H1 (cell line): Measurements from ENCODE around the gene NAV2. TPM values are rescaled to one million over a fixed set of nuclear protein-coding genes. Genes with fewer than 3 reads are reported as not detected.

Experiments used
- CTCF ChIA-PET: fragments of 300-600 bp; sonication (Branson Sonifier 250); formaldehyde crosslinking; loops from one replicate; lab custom pipeline; 2021; ENCODE audit not compliant: partially characterized antibody; lab: Charles Lee
- POLR2A ChIA-PET: fragments of 300-600 bp; sonication (Branson Sonifier 250); formaldehyde crosslinking; loops from one replicate; lab custom pipeline; 2021; ENCODE audit warnings: inconsistent platforms; ENCODE audit not compliant: partially characterized antibody; lab: Charles Lee
- DNase-seq, 2 experiments: peaks; one replicate each; pipeline versions ENCODE4 v3.0.0 to v3.0.0-alpha.2; 2010 to 2022; ENCODE audit warnings: low spot score in 2 of 2, low read depth in 1 of 2, mixed read lengths in 1 of 2
- FAIRE-seq: peaks from 2 replicates; lab custom pipeline; 2011; peaks lifted over from hg19 to GRCh38; lab: Jason Lieb, UNC
- H2AFZ ChIP-seq: 2 replicates; pipeline ENCODE4 v1.8.1; 2012; ENCODE audit warnings: low read length, inconsistent platforms
- H2AK5ac ChIP-seq: 2 replicates; pipeline ENCODE4 v1.6.1; 2013; ENCODE audit warnings: low read depth, low read length
- H2BK120ac ChIP-seq: replicated peaks from 2 replicates; pipeline ENCODE3; 2013; ENCODE audit warnings: low read depth, low read length, inconsistent platforms
- H2BK12ac ChIP-seq: 2 replicates; pipeline ENCODE4 v1.6.1; 2013; ENCODE audit warnings: low read depth, low read length
- H2BK15ac ChIP-seq: 2 replicates; pipeline ENCODE4 v1.6.1; 2013; ENCODE audit warnings: low read length
- H2BK20ac ChIP-seq: 2 replicates; pipeline ENCODE4 v1.6.1; 2013; ENCODE audit warnings: low read length
- H2BK5ac ChIP-seq: 2 replicates; pipeline ENCODE4 v1.6.1; 2013; ENCODE audit warnings: low read depth, low read length
- H3K14ac ChIP-seq: 2 replicates; pipeline ENCODE4 v1.6.1; 2013; ENCODE audit warnings: inconsistent platforms; ENCODE audit not compliant: insufficient read length
- H3K18ac ChIP-seq: 2 replicates; pipeline ENCODE4 v1.6.1; 2013; ENCODE audit warnings: low read length; ENCODE audit errors: extremely low read depth
- H3K23ac ChIP-seq: 2 replicates; pipeline ENCODE4 v1.6.1; 2013; ENCODE audit warnings: inconsistent platforms; ENCODE audit not compliant: insufficient read length
- H3K23me2 ChIP-seq: 2 replicates; pipeline ENCODE4 v1.6.1; 2013; ENCODE audit warnings: low read depth, low read length
- H3K27ac ChIP-seq: 2 replicates; pipeline ENCODE4 v1.6.1; 2011; ENCODE audit warnings: low read depth, low read length, inconsistent platforms
- H3K27me3 ChIP-seq, 4 experiments: replicated peaks in 1 of 4; 1 replicate in 1 of 4; 2 replicates in 3 of 4; pipeline versions ENCODE4 v1.6.1 to v1.8.1; 2011 to 2013; ENCODE audit warnings: low read length in 3 of 4, mild to moderate bottlenecking in 3 of 4, inconsistent platforms in 2 of 4, mixed read lengths in 2 of 4, moderate library complexity in 1 of 4; ENCODE audit not compliant: control insufficient read depth in 3 of 4, insufficient read depth in 3 of 4; ENCODE audit errors: extremely low read depth in 1 of 4
- H3K36me3 ChIP-seq, 4 experiments: 2 replicates each; pipeline versions ENCODE4 v1.6.1 to v1.8.1; 2011 to 2013; ENCODE audit warnings: mild to moderate bottlenecking in 4 of 4, low read length in 3 of 4, moderate library complexity in 2 of 4, control low read depth in 1 of 4, inconsistent platforms in 1 of 4; ENCODE audit not compliant: insufficient read depth in 4 of 4, control insufficient read depth in 2 of 4
- H3K4ac ChIP-seq: replicated peaks from 2 replicates; pipeline ENCODE3; 2013; ENCODE audit warnings: low read length, low read depth, mixed read lengths, inconsistent platforms; ENCODE audit not compliant: insufficient read length
- H3K4me1 ChIP-seq, 4 experiments: replicated peaks in 1 of 4; 1 replicate in 1 of 4; 2 replicates in 3 of 4; pipeline versions ENCODE4 v1.6.1 to v1.8.1; 2011 to 2013; ENCODE audit warnings: low read length in 3 of 4, inconsistent platforms in 2 of 4, mixed read lengths in 1 of 4; ENCODE audit not compliant: insufficient read depth in 4 of 4, control insufficient read depth in 3 of 4
- H3K4me2 ChIP-seq, 2 experiments: 2 replicates each; pipeline versions ENCODE4 v1.6.1 to v1.8.1; 2011 to 2013; ENCODE audit warnings: low read depth in 2 of 2, low read length in 2 of 2, control low read depth in 1 of 2, inconsistent platforms in 1 of 2, mild to moderate bottlenecking in 1 of 2; ENCODE audit not compliant: insufficient read depth in 1 of 2
- H3K4me3 ChIP-seq, 4 experiments: fragments of 200-600, 300-600 bp in 1 of 4; sonication (generic), shearing (Covaris generic), sonication (Bioruptor Twin) in 1 of 4; 2 replicates each; pipeline versions ENCODE4 v1.5.1 to v1.8.1; 2011 to 2016; ENCODE audit warnings: low read length in 4 of 4, low read depth in 3 of 4, control low read depth in 2 of 4, inconsistent platforms in 2 of 4, mild to moderate bottlenecking in 2 of 4, mixed read lengths in 1 of 4, moderate library complexity in 1 of 4; ENCODE audit not compliant: insufficient read depth in 2 of 4; ENCODE audit errors: extremely low read depth in 1 of 4
- H3K56ac ChIP-seq: replicated peaks from 2 replicates; pipeline ENCODE3; 2013; ENCODE audit warnings: low read depth, mild to moderate bottlenecking, mixed read lengths, low read length, inconsistent platforms; ENCODE audit not compliant: insufficient read length
- H3K79me1 ChIP-seq: 2 replicates; pipeline ENCODE4 v1.6.1; 2013; ENCODE audit warnings: low read depth, low read length, control low read depth
- H3K79me2 ChIP-seq, 2 experiments: 2 replicates each; pipeline versions ENCODE4 v1.6.1 to v1.8.1; 2012 to 2013; ENCODE audit warnings: low read length in 2 of 2, mild to moderate bottlenecking in 2 of 2, inconsistent platforms in 1 of 2; ENCODE audit not compliant: insufficient read depth in 2 of 2, control insufficient read depth in 1 of 2
- H3K9ac ChIP-seq, 4 experiments: replicated peaks in 1 of 4; 1 replicate in 1 of 4; 2 replicates in 3 of 4; pipeline versions ENCODE4 v1.6.1 to v1.8.1; 2011 to 2013; ENCODE audit warnings: low read depth in 3 of 4, low read length in 3 of 4, control low read depth in 2 of 4, mild to moderate bottlenecking in 2 of 4, moderate library complexity in 2 of 4, inconsistent platforms in 1 of 4; ENCODE audit errors: extremely low read depth in 1 of 4
- H3K9me3 ChIP-seq, 2 experiments: 2 replicates each; pipeline versions ENCODE4 v1.6.1 to v1.8.1; 2012 to 2013; ENCODE audit warnings: mild to moderate bottlenecking in 2 of 2, moderate library complexity in 2 of 2, control low read depth in 1 of 2, inconsistent platforms in 1 of 2, low read depth in 1 of 2, low read length in 1 of 2, mixed read lengths in 1 of 2; ENCODE audit not compliant: insufficient read depth in 2 of 2
- H4K20me1 ChIP-seq, 2 experiments: replicated peaks in 1 of 2; 2 replicates each; pipeline versions ENCODE3 to v1.8.1; 2011 to 2013; ENCODE audit warnings: inconsistent platforms in 2 of 2, low read length in 2 of 2, mild to moderate bottlenecking in 1 of 2; ENCODE audit not compliant: insufficient read depth in 2 of 2, control insufficient read depth in 1 of 2
- H4K5ac ChIP-seq: 2 replicates; pipeline ENCODE4 v1.6.1; 2013; ENCODE audit warnings: low read length, low read depth, mixed read lengths, inconsistent platforms; ENCODE audit not compliant: insufficient read length
- H4K8ac ChIP-seq: 2 replicates; pipeline ENCODE4 v1.8.0; 2013; ENCODE audit warnings: mild to moderate bottlenecking, moderate library complexity, low read length, inconsistent platforms; ENCODE audit not compliant: insufficient read depth; ENCODE audit errors: extremely low read depth
- H4K91ac ChIP-seq: replicated peaks from 2 replicates; pipeline ENCODE3; 2013; ENCODE audit warnings: low read length, mixed read lengths, inconsistent platforms; ENCODE audit not compliant: insufficient read length
- ASH2L ChIP-seq: fragments of 200-600, 300-600 bp; sonication (generic); IDR thresholded peaks from one replicate; pipeline ENCODE4 v1.7.1; 2017; ENCODE audit warnings: low read length
- BACH1 ChIP-seq: IDR thresholded peaks from 2 replicates; pipeline ENCODE4 v1.6.1; 2012; ENCODE audit warnings: low read length, improper control_type of control experiment
- CBX8 ChIP-seq: fragments of 300-800, 300-1000 bp; sonication (generic); IDR thresholded peaks from 2 replicates; pipeline ENCODE4 v1.7.1; 2016; ENCODE audit warnings: low read depth, low read length, borderline replicate concordance
- EZH2 ChIP-seq: fragments of 200-600 bp; sonication (generic); IDR thresholded peaks from 2 replicates; pipeline ENCODE4 v1.7.1; 2012; ENCODE audit warnings: low read depth, mild to moderate bottlenecking, moderate library complexity, low read length, inconsistent platforms; ENCODE audit not compliant: severe bottlenecking
- NRF1 ChIP-seq: IDR thresholded peaks from 2 replicates; pipeline ENCODE4 v1.6.1; 2011; ENCODE audit warnings: mild to moderate bottlenecking, low read depth, low read length, improper control_type of control experiment
- SP4 ChIP-seq: IDR thresholded peaks from 2 replicates; pipeline ENCODE4 v1.6.1; 2012; ENCODE audit warnings: low read length, inconsistent platforms
- SRF ChIP-seq: IDR thresholded peaks from 2 replicates; pipeline ENCODE4 v1.6.1; 2011; ENCODE audit warnings: mild to moderate bottlenecking, low read depth, low read length, moderate library complexity
- SUZ12 ChIP-seq: fragments of 200-600 bp; sonication (generic); IDR thresholded peaks from 2 replicates; pipeline ENCODE4 v1.6.1; 2012; ENCODE audit warnings: mild to moderate bottlenecking, inconsistent platforms, low read length, moderate library complexity, mixed read lengths
- TBP ChIP-seq: IDR thresholded peaks from 2 replicates; pipeline ENCODE4 v1.6.1; 2011; ENCODE audit warnings: low read depth, low read length, improper control_type of control experiment
- YY1 ChIP-seq: IDR thresholded peaks from 2 replicates; pipeline ENCODE4 v1.6.1; 2011; ENCODE audit warnings: low read depth, mild to moderate bottlenecking, low read length
- ZNF274 ChIP-seq: IDR thresholded peaks from 2 replicates; pipeline ENCODE4 v1.7.0; 2012; ENCODE audit warnings: low read length, borderline replicate concordance; ENCODE audit errors: extremely low read depth
- WGBS, 2 experiments: shearing (Covaris generic) in 1 of 2; methylation state at CpG; one replicate each; pipeline versions ENCODE4 v1.1.6 to v1.1.7; 2013 to 2015; ENCODE audit warnings: low lambda C conversion rate in 2 of 2, mixed read lengths in 2 of 2, inconsistent platforms in 1 of 2, low coverage in 1 of 2, missing lambda C conversion rate in 1 of 2; ENCODE audit not compliant: insufficient replicate concordance in 2 of 2, insufficient coverage in 1 of 2, insufficient read length in 1 of 2; ENCODE audit errors: extremely low coverage in 1 of 2, missing lambda C conversion rate in 1 of 2; 5-methylcytosine and 5-hydroxymethylcytosine counted together
- polyA plus RNA-seq, 7 experiments: library from polyadenylated mRNA; depleted of rRNA in 3 of 7; stranded (reverse) in 5 of 7; unstranded in 2 of 7; fragments of >200 nt in 5 of 7; fragments of 200-250 nt in 2 of 7; gene quantifications; 1 replicate in 5 of 7; 2 replicates in 1 of 7; 4 replicates in 1 of 7; pipeline versions ENCODE4 v1.2.1 to v1.2.3, GENCODE V29; 2011 to 2013; ENCODE audit warnings: missing spikeins in 2 of 7, mixed read lengths in 2 of 7
- total RNA-seq: library from RNA; stranded (reverse); fragmentation: NEBNext Ultra II Directional; extraction: Animal tissue kit (Norgen Biotek cat#: 25700); gene quantifications from 2 replicates; pipeline ENCODE4 v1.2.1, GENCODE V29; 2021
- TF ChIP-seq, protein P1 (sequence below): IDR thresholded peaks from 2 replicates; pipeline ENCODE4 v1.6.1; 2012; ENCODE audit warnings: low read length, inconsistent platforms

The NAV2 gene
- total and polyA plus RNA-seq, 2 of the 8 experiments (the other 6 are each of a cell fraction or from before 2014, with no cell fraction given) = 35.6 to 73.6 TPM

DNA sequence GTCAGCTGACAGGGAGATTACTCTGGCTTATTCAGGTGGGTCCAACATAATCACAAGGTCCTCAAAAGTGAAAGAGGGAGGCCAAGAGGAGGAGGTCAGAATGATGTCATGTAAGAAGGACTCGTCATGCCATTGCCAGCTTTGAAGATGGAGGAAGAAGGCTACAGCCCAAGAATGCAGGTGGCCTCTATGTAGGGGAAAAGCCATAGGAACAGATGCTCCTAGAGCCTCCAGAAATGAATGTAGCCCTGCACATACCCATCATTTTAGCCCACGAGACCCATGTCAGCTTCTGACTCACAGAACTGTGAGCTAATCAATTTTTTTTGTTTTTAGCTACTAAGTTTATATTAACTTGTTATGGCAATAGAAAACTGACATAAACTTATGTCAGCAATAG, 276.6 kb downstream of the NAV2 start:
- no peak overlapping the region for H3K4ac ChIP-seq
- H4K8ac ChIP-seq = no peak overlapping the region
- H4K91ac ChIP-seq = no peak overlapping the region
- H3K23me2 ChIP-seq = no peaks in the 10 kb centered on the region
- no peak overlapping the region for H3K4me2 ChIP-seq
- DNase-seq (no peak), FAIRE-seq (no peak)
- no peak overlapping the region for H3K18ac ChIP-seq
- H3K9ac ChIP-seq = no peak overlapping the region
- no peak overlapping the region for H2BK20ac ChIP-seq
- H4K20me1 ChIP-seq = peaks cover 0 to 1% of the 10 kb centered on the region in 2 experiments
- no peak overlapping the region for H4K5ac ChIP-seq
- H2BK120ac ChIP-seq = no peak overlapping the region
- CTCF ChIA-PET = interaction anchor here (1.0 to 1.4 kb wide), 7 partner anchors 10 to 176 kb away, joined by 3 to 5 read pairs (median 3); no protein-coding TSS in a partner anchor
- H3K4me3 ChIP-seq = no peak overlapping the region
- WGBS, 2 experiments = 85% methylated on average over 2 of the region's 2 CpGs; no CpG with 5 or more reads in 1 of the 2 experiments
- no peaks in the 10 kb centered on the region for H3K9me3 ChIP-seq
- H3K79me1 ChIP-seq = no peaks in the 10 kb centered on the region; the same call in 1 of the 2 replicates
- no peak overlapping the region for H3K23ac ChIP-seq
- no peak overlapping the region for H3K27ac ChIP-seq
- H2BK15ac ChIP-seq = no peak overlapping the region
- POLR2A ChIA-PET = interaction anchor here (0.7 kb wide), 1 partner anchor 21 kb away, joined by 3 read pairs; no protein-coding TSS in a partner anchor
- H3K4me1 ChIP-seq = peaks cover 0 to 17% (median 8%) of the 10 kb centered on the region in 4 experiments; a peak in 6 of 7 replicates
- no peaks in the 10 kb centered on the region for H3K79me2 ChIP-seq
- no peak overlapping the region for H3K14ac ChIP-seq
- no peak overlapping the region for H2BK12ac ChIP-seq
- no peak overlapping the region for H2BK5ac ChIP-seq
- no peak overlapping the region for H2AFZ ChIP-seq
- H3K56ac ChIP-seq = no peak overlapping the region
- H3K36me3 ChIP-seq = peaks cover 0 to 16% (median 5%) of the 10 kb centered on the region in 4 experiments; a peak in 5 of 8 replicates
- H3K27me3 ChIP-seq = no peaks in the 10 kb centered on the region
- H2AK5ac ChIP-seq = no peak overlapping the region
- TF ChIP-seq, protein P1, sequence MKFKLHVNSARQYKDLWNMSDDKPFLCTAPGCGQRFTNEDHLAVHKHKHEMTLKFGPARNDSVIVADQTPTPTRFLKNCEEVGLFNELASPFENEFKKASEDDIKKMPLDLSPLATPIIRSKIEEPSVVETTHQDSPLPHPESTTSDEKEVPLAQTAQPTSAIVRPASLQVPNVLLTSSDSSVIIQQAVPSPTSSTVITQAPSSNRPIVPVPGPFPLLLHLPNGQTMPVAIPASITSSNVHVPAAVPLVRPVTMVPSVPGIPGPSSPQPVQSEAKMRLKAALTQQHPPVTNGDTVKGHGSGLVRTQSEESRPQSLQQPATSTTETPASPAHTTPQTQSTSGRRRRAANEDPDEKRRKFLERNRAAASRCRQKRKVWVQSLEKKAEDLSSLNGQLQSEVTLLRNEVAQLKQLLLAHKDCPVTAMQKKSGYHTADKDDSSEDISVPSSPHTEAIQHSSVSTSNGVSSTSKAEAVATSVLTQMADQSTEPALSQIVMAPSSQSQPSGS = no peak
- TF ChIP-seq SRF = no peak
- no peak for TF ChIP-seq SP4
- no peak for TF ChIP-seq NRF1
- TF ChIP-seq ASH2L = no peak
- no peak for TF ChIP-seq CBX8
- no peak for TF ChIP-seq ZNF274
- no peak for TF ChIP-seq TBP
- no peak for TF ChIP-seq BACH1
- TF ChIP-seq YY1 = no peak
- TF ChIP-seq SUZ12 = no peak
- TF ChIP-seq EZH2 = no peak
